Adrenal gland (tissue), 12 donors: ENCODE data around the gene ITPR1. TPM values are rescaled to one million over a fixed set of nuclear protein-coding genes. Genes with fewer than 3 reads are reported as not detected.

Experiments
- DNase-seq, 7 donors: peaks; one replicate each; pipeline ENCODE4 v3.0.0-alpha.2; 2019 to 2020
- H3K27ac ChIP-seq, 5 donors: fragments of 200-600 bp; sonication (generic) in 4 of 5; 1 replicate in 3 of 5; 2 replicates in 2 of 5; pipeline versions ENCODE4 v1.5.1 to v1.8.0; 2016 to 2020; ENCODE audit warnings: mild to moderate bottlenecking in 1 of 5
- H3K27me3 ChIP-seq: fragments of 200-600 bp; 2 replicates; pipeline ENCODE4 v1.8.0; 2021
- H3K36me3 ChIP-seq, 2 donors: fragments of 200-600 bp; replicated peaks in 1 of 2; 1 replicate in 1 of 2; 2 replicates in 1 of 2; pipeline versions ENCODE4 v1.5.1 to v1.8.0; 2018 to 2022
- H3K4me1 ChIP-seq, 2 donors: fragments of 200-600 bp; replicated peaks in 1 of 2; 1 replicate in 1 of 2; 2 replicates in 1 of 2; pipeline versions ENCODE4 v1.5.1 to v1.8.0; 2018 to 2021
- H3K4me3 ChIP-seq, 4 donors: fragments of 200-600 bp; sonication (generic) in 3 of 4; one replicate each; pipeline ENCODE4 v1.5.1; 2016 to 2018
- H3K9me3 ChIP-seq, 3 donors: fragments of 200-600 bp; sonication (generic) in 1 of 3; replicated peaks in 1 of 3; 1 replicate in 2 of 3; 2 replicates in 1 of 3; pipeline versions ENCODE4 v1.5.1 to v1.8.0; 2016 to 2021
- CTCF ChIP-seq, 6 experiments: fragments of 450-650 bp in 4 of 6; fragments of 200-600 bp in 2 of 6; sonication (generic) in 1 of 6; IDR thresholded peaks; 1 replicate in 5 of 6; 2 replicates in 1 of 6; pipeline versions ENCODE4 v1.5.1 to v1.8.0; 2016 to 2021; ENCODE audit warnings: antibody characterized with exemption in 6 of 6, mild to moderate bottlenecking in 2 of 6, moderate library complexity in 1 of 6
- POLR2A ChIP-seq, 2 donors: fragments of 450-650 bp; IDR thresholded peaks; one replicate each; pipeline ENCODE4 v1.6.1; 2017; ENCODE audit warnings: antibody characterized with exemption in 2 of 2, mild to moderate bottlenecking in 2 of 2, moderate library complexity in 1 of 2
- WGBS, 4 donors: extraction: QIAGEN DNeasy Blood & Tissue Kit in 2 of 4; methylation state at CpG; one replicate each; pipeline versions ENCODE4 v1.1.5 to v1.1.7; 2013 to 2017; 5-methylcytosine and 5-hydroxymethylcytosine counted together
- intact Hi-C, 2 donors: fragments of 100-400 bp; cut with DNase I; formaldehyde crosslinking; loops; one replicate each; pipeline versions ENCODE4 v1.14.1 to v1.15.0; 2022 to 2023
- polyA plus RNA-seq, 3 donors: library from polyadenylated mRNA; stranded (reverse); fragments of 200-250 nt in 2 of 3; fragments of 350-450 nt in 1 of 3; fragmentation: Illumina TruSeq in 1 of 3; extraction: RNeasy Lipid Tissue Mini Kit (QIAGEN cat#74804) in 1 of 3; gene quantifications; one replicate each; pipeline ENCODE4 v1.2.3, GENCODE V29; 2013 to 2014
- total RNA-seq, 9 donors: library from RNA; depleted of rRNA in 4 of 9; stranded (reverse); fragments of >200 nt in 4 of 9; fragments of 120-200 nt in 1 of 9; fragmentation: NEBNext Ultra II Directional in 1 of 9; extraction: Animal tissue kit (Norgen Biotek cat#: 25700) in 1 of 9; gene quantifications; one replicate each; pipeline versions ENCODE4 v1.1.0 to v1.2.4, GENCODE V29; 2013 to 2023
- donor health status: healthy with polysubstance abuse.
- donor health status: Bipolar disorder and iron deficiency.
- donor health status: DM: yes; HTN: yes; CAD: no.
- donor health status: DM: no; HTN: no; CAD: no.
- donor health status: DM: no; HTN: no; CAD: no.
- donor health status: DM: yes; HTN: yes; CAD: no.

ITPR1 gene
- total and polyA plus RNA-seq, 12 donors, result 21.6 to 198 (median 76.6) TPM

- Histone ChIP-seq H3K27me3 (no peaks in the 10 kb centered on the region), H3K36me3 (no peaks in the 10 kb centered on the region), H3K4me1 (peaks cover 26 to 45% of the 10 kb centered on the region in 2 donors), H3K9me3 (no peaks in the 10 kb centered on the region), H3K4me3 (no peak overlapping the region), H3K27ac (peak overlapping the region; percentile 70 to 93 (median 78))
- intact Hi-C loops, result loop anchor here (5.0 kb wide), 2 partner anchors 255 to 260 kb away; partner anchors contain the start of gene BHLHE40 (in 1 of the 2)
- TF ChIP-seq POLR2A (IDR thresholded peaks at IDR 0.05) (peak in 1 of 2 donors; percentile 36), CTCF (IDR thresholded peaks at IDR 0.05) (peak; percentile 20 to 71 (median 58))
- WGBS, 4 donors, result 17 to 27% (median 26%) methylated on average over 6 of the region's 6 CpGs
- peak; percentile 68 to 90 (median 85) for DNase-seq
These were observed 229.0 kb downstream of the ITPR1 start for GRCh38 chr3:4722103-4722502.

- Histone ChIP-seq H3K27ac (peak overlapping the region; percentile 53 to 87 (median 62)), H3K36me3 (peaks cover 0 to 4% of the 10 kb centered on the region in 2 donors), H3K9me3 (no peaks in the 10 kb centered on the region), H3K4me1 (peaks cover 26 to 49% of the 10 kb centered on the region in 2 donors), H3K4me3 (no peak overlapping the region), H3K27me3 (no peaks in the 10 kb centered on the region)
- intact Hi-C loops, result loop anchor here (5.0 kb wide), 2 partner anchors 253 to 258 kb away; partner anchors contain the start of gene BHLHE40 (in 1 of the 2)
- WGBS, 4 donors, result 37 to 49% (median 40%) methylated on average over 10 of the region's 10 CpGs
- DNase-seq, result peak; percentile 57 to 81 (median 73)
- TF ChIP-seq CTCF (IDR thresholded peaks at IDR 0.05) (no peak), POLR2A (IDR thresholded peaks at IDR 0.05) (no peak)
These were observed 231.0 kb downstream of the ITPR1 start for GRCh38 chr3:4724051-4724629.

DNA sequence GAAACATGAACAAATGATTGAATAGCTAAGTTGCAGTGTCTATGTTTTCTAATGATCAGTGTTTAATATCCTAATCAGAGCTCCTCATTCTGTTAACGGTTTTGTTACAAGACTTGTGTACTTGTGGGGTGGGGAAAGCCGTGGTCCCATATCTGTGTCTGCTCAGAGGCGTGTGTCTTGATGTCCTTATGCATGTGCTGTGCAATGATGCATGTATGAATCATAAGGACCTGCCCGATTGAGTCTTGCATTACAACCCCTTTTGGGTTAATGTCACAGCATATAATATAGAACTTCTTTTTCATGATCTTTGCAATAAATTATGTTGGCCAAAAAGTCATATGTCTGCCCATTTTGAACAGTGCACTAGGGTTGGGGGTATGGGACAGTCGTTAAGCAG is 233.4 kb downstream of the ITPR1 start:
- WGBS, 4 donors, result 88 to 93% (median 91%) methylated on average over 5 of the region's 5 CpGs
- peaks cover 0 to 4% of the 10 kb centered on the region in 2 donors for H3K36me3 ChIP-seq
- intact Hi-C loops, result no loop called here

More for the DNA sequence above, 233.4 kb downstream of the ITPR1 start:
- TF ChIP-seq CTCF (IDR thresholded peaks at IDR 0.05) (no peak), POLR2A (IDR thresholded peaks at IDR 0.05) (no peak)
- H3K9me3 ChIP-seq, result no peaks in the 10 kb centered on the region
- H3K27me3 ChIP-seq, result no peaks in the 10 kb centered on the region
- H3K27ac ChIP-seq, result no peak overlapping the region
- peaks cover 20 to 33% of the 10 kb centered on the region in 2 donors for H3K4me1 ChIP-seq
- H3K4me3 ChIP-seq, result no peak overlapping the region
- DNase-seq, result no peak
